Right lobe of liver (tissue), 6 donors: ENCODE data around the gene GOLPH3L. TPM values are rescaled to one million over a fixed set of nuclear protein-coding genes. Genes with fewer than 3 reads are reported as not detected.
"Not testable (repeated sequence)": the region's sequence is repeated elsewhere in the genome, so short reads cannot be mapped to it uniquely, and the experiment has no call there.

ENCODE experiments used
- ATAC-seq, 4 donors: fragments of 200-7000 bp; cut with Tn5 transposase; one replicate each; pipeline ENCODE4 v1.9.1; 2020; ENCODE audit warnings: mild to moderate bottlenecking in 4 of 4, moderate library complexity in 4 of 4
- DNase-seq, 3 donors: peaks; one replicate each; pipeline ENCODE4 v3.0.0-alpha.2; 2020
- H3K27ac ChIP-seq, 3 donors: fragments of 200-600 bp; one replicate each; pipeline ENCODE4 v1.8.0; 2022
- H3K27me3 ChIP-seq, 2 donors: fragments of 200-600 bp; one replicate each; pipeline ENCODE4 v1.8.0; 2022
- H3K36me3 ChIP-seq, 4 donors: fragments of 200-600 bp; sonication (generic) in 1 of 4; one replicate each; pipeline versions ENCODE4 v1.5.1 to v1.8.0; 2017 to 2022; ENCODE audit warnings: control low read depth in 1 of 4
- H3K4me1 ChIP-seq, 4 donors: fragments of 200-600 bp; sonication (generic) in 1 of 4; one replicate each; pipeline versions ENCODE4 v1.5.1 to v1.8.0; 2017 to 2022; ENCODE audit warnings: control low read depth in 1 of 4
- H3K4me3 ChIP-seq, 3 donors: fragments of 200-600 bp; one replicate each; pipeline ENCODE4 v1.8.0; 2022
- H3K9me3 ChIP-seq, 4 donors: fragments of 200-600 bp; sonication (generic) in 1 of 4; one replicate each; pipeline versions ENCODE4 v1.5.1 to v1.8.0; 2017 to 2022; ENCODE audit warnings: control low read depth in 1 of 4
- CTCF ChIP-seq, 4 donors: fragments of 200-600 bp in 3 of 4; fragments of 450-650 bp in 1 of 4; IDR thresholded peaks; one replicate each; pipeline versions ENCODE4 v1.5.1 to v1.8.0; 2016 to 2022; ENCODE audit warnings: antibody characterized with exemption in 4 of 4, mild to moderate bottlenecking in 2 of 4
- POLR2A ChIP-seq: fragments of 450-650 bp; IDR thresholded peaks from one replicate; pipeline ENCODE4 v1.6.1; 2017; ENCODE audit warnings: antibody characterized with exemption, mild to moderate bottlenecking
- WGBS: methylation state at CpG from one replicate; pipeline ENCODE4 v1.1.6; 2018; ENCODE audit warnings: low coverage, low lambda C conversion rate; ENCODE audit not compliant: insufficient coverage; ENCODE audit errors: missing lambda C conversion rate; 5-methylcytosine and 5-hydroxymethylcytosine counted together
- intact Hi-C, 2 donors: fragments of 100-400 bp; cut with DNase I; formaldehyde crosslinking; loops; one replicate each; pipeline versions ENCODE4 v1.11.2 to v1.14.1; 2022
- total RNA-seq, 6 experiments: library from RNA; depleted of rRNA in 2 of 6; stranded (reverse); fragments of >200 nt in 2 of 6; fragmentation: NEBNext Ultra II Directional in 3 of 6; extraction: Animal tissue kit (Norgen Biotek cat#: 25700) in 3 of 6; gene quantifications; one replicate each; pipeline versions ENCODE4 v1.1.0 to v1.2.4, GENCODE V29; 2016 to 2023
- donor health status: DM: no; HTN: yes; CAD: no.
- donor health status: DM: no; HTN: no; CAD: no.
- donor health status: DM: no; HTN: no; CAD: no.
- donor health status: DM: no; HTN: yes; CAD: no.
- donor health status: DM: no; HTN: yes; CAD: no.

Gene GOLPH3L
- total RNA-seq, 6 experiments from 2014 or later, result 4.1 to 15.3 (median 11.2) TPM

- Histone ChIP-seq H3K36me3 (peaks cover 0 to 31% (median 5%) of the 10 kb centered on the region in 4 donors), H3K4me1 (peaks cover 0 to 3% (median 0%) of the 10 kb centered on the region in 4 donors), H3K27ac (no peak overlapping the region), H3K4me3 (no peak overlapping the region), H3K27me3 (no peaks in the 10 kb centered on the region), H3K9me3 (no peaks in the 10 kb centered on the region)
- WGBS, result no CpG with 5 or more reads among the region's 1 CpG
- DNase-seq (no peak), ATAC-seq (peak in 2 of 4 donors; percentile 19)
- intact Hi-C loops, result no loop called here
- no peak for TF ChIP-seq POLR2A
- TF ChIP-seq CTCF (IDR thresholded peaks at IDR 0.05), result no peak
Observed at GRCh38 chr1:150650193-150650592, 46.8 kb downstream of the GOLPH3L start.

GRCh38 chr1:150649441-150650075 is 47.4 kb downstream of the GOLPH3L start:
- Histone ChIP-seq H3K4me3 (no peak overlapping the region), H3K27ac (no peak overlapping the region), H3K36me3 (peaks cover 0 to 33% (median 5%) of the 10 kb centered on the region in 4 donors), H3K9me3 (no peaks in the 10 kb centered on the region), H3K27me3 (no peaks in the 10 kb centered on the region), H3K4me1 (no peaks in the 10 kb centered on the region)
- intact Hi-C loops, result no loop called here
- ATAC-seq (no peak), DNase-seq (no peak)
- 92% methylated on average over 4 of the region's 5 CpGs for WGBS
- TF ChIP-seq POLR2A (no peak), CTCF (IDR thresholded peaks at IDR 0.05) (no peak)

GRCh38 chr1:150642296-150642695 is 54.7 kb downstream of the GOLPH3L start:
- Histone ChIP-seq H3K9me3 (no peaks in the 10 kb centered on the region), H3K4me3 (no peak overlapping the region), H3K27me3 (no peaks in the 10 kb centered on the region), H3K36me3 (peaks cover 0 to 21% (median 0%) of the 10 kb centered on the region in 4 donors), H3K27ac (no peak overlapping the region), H3K4me1 (no peaks in the 10 kb centered on the region)
- TF ChIP-seq CTCF (IDR thresholded peaks at IDR 0.05) (no peak), POLR2A (no peak)
- no peak for DNase-seq
- WGBS, result 85% methylated on average over 4 of the region's 4 CpGs
- ATAC-seq, result no peak
- intact Hi-C loops, result no loop called here

- H3K9me3 ChIP-seq, ATAC-seq, intact Hi-C loops, H3K4me1 ChIP-seq, H3K4me3 ChIP-seq, H3K27ac ChIP-seq, H3K27me3 ChIP-seq, DNase-seq: not testable (repeated sequence)
- peaks cover 0 to 10% (median 0%) of the 10 kb centered on the region in 4 donors for H3K36me3 ChIP-seq
- WGBS, result 94% methylated on average over 9 of the region's 9 CpGs
Observed at GRCh38 chr1:150641126-150641815, 55.7 kb downstream of the GOLPH3L start.

- WGBS, result 61% methylated on average over 6 of the region's 6 CpGs
- H3K27ac ChIP-seq, H3K27me3 ChIP-seq, DNase-seq, H3K4me3 ChIP-seq, H3K36me3 ChIP-seq, H3K4me1 ChIP-seq, H3K9me3 ChIP-seq, intact Hi-C loops: not testable (repeated sequence)
- peak in 1 of 4 donors; percentile 32 for ATAC-seq
Observed at GRCh38 chr1:150638430-150638829, 58.5 kb downstream of the GOLPH3L start.

- 75% methylated on average over 14 of the region's 17 CpGs for WGBS
- H3K9me3 ChIP-seq, H3K4me1 ChIP-seq, H3K27ac ChIP-seq, DNase-seq, H3K27me3 ChIP-seq, intact Hi-C loops, H3K36me3 ChIP-seq, H3K4me3 ChIP-seq, ATAC-seq: not testable (repeated sequence)
Observed at GRCh38 chr1:150634839-150635622, 61.9 kb downstream of the GOLPH3L start.
